T follicular helper cell (primary cell): ENCODE results near the gene SIX1.

Experiments used
- DNase-seq: peaks from one replicate; pipeline ENCODE4 v3.0.0-alpha.2; 2020; ENCODE audit warnings: low read depth

The SIX1 gene

DNA sequence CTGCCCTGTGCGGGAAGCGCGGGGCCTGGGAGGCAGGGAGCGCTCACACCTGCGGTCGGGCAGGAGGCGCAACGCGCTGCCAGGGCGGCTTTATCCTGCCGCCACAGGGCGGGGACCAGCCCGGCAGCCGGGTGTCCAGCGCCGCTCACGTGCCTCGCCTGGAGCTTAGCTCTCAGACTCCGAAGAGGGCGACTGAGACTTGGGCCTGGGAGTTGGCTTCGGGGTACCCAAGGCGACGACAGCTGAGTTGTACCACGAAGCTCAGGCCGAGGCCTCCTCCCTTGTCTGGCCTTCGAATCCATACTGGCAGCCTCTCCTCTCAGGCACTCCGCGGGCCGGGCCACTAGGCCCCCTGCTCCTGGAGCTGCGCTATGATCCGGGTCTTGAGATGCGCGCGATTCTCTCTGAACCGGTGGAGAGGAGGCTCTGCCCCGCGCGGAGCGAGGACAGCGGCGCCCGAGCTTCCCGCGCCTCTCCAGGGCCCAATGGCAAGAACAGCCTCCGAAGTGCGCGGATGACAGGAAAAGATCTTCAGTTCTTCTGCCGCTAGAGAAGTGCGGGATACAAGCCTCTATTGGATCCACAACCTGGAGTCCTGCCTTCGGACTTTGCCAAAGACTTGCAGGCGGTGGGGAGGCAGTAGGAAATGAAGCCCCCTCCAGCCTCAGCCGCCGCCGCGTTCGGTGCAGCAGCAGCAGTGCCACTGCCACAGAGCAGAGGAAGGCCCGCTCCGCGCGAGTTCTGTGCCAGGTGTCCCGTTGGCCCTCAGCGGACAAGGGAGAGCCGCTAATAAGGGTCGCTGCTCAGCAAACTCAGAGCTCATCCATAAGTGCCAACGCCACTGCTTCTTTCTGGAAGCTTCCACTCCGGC, 6.8 kb downstream of the SIX1 start:
- DNase-seq = no peak

DNA sequence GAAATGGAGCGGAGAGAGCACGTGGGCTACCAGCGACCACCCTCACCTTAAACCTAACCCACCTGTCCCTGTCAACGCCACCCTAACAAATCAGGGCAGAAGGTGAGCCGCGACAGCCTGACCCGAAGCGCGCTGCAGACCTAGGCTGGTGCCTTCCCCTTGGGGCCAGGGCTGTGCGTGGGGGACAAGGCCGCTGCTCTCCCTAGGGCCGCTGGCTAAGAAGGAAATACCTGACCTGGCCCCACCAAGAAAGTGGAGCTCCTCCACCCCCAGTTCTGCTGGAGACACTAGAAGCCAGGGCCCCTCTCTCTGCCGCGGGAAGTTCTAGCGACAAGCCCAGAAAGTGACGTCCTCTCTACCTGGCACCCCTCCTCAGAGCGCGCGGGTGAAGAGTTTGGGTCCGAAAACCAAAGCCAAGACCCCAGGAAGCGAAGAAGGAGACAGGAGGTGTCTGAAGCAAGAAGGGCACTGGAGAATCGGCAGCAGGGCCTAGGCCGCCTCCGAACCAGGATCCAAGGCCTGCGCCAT, 7.5 kb downstream of the SIX1 start:
- no peak for DNase-seq

DNA sequence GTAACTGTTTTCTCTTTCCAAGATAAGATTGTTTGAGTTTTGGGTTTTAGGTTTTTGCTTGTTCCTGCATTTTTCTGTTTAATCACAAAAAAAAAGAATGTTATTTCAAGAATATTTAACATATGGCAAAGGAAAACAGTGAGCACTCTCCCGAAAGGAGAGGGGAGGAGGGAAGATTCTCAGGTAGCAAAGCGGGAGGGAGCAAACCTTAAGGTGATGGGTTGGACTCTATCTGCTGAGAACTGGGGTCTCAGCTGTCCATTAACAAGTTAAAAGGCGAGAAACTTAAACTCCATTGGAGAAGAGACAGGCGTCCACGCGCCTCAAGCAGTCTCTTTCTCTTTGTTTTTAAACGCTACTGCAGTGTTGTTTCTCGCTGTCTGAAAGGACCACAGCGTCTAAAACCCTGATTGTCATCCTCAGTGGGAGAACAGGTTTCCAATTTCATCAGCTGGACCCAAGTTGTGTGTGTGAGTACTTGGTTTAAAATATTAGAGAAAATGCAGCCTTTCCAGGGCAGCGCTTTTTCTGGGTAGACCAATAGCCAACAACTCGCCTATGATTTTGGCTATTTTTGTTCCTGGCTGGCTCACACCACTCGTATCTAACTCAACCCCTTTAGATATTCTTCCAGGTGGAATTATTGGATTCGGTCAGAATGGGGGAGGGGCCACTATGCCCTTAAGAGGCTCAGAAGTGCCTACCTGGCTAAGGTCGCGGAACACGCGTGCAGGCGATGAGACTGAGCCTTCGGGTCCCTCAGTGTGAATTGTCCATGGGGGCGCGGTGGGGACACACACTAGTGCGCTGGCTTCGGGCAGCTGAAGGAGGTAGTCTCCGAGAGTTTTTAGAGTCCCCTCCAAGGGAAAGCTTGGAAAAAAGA, 8.2 kb downstream of the SIX1 start:
- DNase-seq = no peak

DNA sequence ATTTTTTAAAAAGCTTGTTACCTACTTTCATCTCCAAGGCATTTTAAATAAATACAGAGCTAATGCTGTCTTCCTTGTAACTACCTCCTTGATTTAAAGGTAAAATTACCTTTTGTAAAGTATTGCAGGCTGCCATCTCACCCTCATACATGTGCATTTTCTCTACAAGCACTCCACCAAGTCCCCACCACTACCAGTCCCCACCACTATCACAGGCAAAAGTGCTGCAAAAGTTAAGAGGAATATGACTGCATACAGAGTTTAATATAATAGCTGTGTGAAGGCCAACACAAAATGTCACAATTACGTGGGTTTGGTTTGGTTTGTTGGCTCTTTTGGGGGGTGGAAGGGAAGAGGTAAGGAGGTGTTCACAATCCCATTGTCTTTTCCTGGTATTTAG, 9.6 kb downstream of the SIX1 start:
- DNase-seq = no peak

DNA sequence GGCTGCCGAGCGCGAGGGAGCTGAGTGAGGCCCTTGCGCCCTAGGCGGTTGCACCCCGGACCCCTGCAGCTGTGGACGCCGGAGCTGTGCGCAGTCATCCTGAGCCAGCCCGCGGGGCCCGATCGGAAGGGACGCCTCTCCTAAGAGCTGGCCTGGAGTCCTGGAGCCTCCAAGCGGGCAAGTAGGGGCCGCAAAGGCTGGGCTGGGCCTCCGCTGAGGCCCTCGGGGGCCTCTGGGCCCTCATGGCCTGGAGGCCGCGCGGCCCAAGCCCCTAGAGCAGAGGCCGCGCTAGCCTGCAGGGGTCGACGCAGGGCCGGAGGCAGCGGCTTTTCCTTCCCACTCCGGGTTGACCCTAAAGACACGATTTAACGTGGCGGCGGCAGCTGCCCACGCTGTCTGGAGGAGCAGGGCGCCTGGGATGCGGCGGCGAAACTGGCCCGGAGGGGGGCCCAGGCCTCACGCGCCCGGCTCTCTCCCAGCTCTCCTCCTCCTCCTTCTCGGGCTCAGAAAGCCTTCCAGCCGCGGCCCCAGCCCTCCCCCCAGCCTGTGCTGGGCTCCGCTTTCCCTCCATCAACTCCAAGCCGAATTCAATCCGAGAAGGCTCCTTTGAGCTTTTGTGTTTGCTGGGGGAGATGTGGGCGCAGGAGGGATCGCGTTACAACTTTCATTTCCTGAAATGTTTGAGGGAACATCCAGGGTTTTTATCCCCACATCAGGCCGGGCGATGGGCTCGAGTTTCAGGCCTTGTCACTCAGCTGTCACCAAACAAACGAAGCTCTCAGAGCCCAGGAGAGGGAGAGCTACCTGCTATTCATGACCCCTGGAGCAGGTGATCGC, 11.6 kb downstream of the SIX1 start:
- no peak for DNase-seq

DNA sequence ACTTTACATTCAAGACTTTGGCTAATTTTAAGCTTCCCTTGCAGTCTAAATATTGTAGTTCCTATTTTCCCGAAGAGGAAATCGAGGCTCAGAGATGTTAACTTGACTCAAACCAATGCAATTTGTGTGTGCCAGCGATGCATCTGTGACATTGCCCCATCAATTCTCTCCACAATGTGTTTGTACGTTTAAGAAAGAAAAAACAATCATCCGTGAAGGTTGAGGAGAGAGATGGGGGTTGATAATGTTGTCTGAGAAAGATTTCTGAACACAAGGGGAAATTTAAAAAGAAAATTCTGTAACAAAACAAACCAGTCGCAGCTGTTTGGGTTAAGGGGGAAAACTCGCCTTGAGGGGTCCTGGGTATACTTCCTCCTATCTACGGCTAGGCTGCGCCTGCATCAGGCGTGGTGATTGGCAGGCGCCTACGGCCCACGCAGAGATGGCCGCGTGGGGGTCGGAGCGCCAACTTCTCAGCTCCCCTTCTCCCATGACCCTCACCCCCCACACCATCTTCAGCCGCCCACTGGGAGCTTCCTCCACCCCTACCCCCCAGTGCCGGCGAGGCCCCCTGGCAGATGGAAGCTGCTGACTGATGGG, 12.3 kb downstream of the SIX1 start:
- no peak for DNase-seq

DNA sequence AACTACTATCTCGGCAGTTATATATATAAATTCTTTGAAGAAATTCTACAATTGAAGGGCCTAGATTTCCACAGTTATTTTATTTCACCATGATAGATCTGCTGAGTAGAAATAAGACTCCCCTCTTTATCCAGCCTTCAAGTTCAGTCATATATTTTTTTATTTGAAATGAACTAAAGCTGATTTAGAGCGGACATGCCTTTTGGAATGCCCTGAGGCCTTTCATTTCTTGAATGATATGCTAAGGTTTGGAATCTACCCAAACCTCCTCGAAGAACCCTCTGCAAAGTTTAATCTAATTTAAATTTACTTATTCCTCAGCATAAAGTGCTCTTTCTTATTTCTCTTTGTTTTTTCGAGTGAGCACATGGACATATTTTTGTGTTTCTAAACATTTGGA, 15.1 kb downstream of the SIX1 start:
- no peak for DNase-seq

DNA sequence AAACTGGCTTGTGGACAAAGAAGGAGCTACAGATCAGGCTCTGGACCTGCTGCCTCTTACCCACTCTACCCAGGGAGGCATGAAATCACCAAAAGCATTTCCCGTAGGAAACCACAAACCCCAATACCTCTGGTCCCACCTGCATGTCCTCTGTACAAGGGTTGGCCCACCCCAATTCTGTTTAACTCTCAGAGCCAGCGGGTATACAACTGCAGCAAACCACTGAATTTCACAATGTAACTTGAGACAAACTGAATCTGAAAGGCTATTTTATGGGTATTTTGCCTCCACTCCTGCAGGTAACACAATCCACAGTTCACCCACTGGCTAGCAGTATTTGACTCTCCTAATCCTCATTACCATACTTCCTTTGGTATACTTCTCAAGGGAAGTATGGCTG, 16.5 kb downstream of the SIX1 start:
- no peak for DNase-seq

DNA sequence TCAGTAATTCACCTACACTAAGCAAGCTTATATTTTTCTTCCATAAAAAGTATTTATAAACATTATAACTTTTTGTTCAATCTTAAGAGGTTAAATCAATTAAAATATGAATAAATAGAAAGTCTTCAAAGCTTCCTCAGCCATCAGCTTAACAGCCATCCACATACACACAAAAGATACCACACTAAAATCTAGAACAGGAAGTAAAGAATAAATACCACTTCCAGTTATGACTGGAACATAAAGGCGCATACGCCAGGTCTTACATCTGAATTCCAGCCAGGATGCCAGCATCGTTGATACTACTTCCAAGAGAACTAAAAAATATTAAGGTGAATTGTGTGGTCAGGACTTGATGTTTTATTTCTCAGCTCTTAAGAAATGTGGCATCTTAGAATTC, 17.0 kb downstream of the SIX1 start:
- DNase-seq = no peak

DNA sequence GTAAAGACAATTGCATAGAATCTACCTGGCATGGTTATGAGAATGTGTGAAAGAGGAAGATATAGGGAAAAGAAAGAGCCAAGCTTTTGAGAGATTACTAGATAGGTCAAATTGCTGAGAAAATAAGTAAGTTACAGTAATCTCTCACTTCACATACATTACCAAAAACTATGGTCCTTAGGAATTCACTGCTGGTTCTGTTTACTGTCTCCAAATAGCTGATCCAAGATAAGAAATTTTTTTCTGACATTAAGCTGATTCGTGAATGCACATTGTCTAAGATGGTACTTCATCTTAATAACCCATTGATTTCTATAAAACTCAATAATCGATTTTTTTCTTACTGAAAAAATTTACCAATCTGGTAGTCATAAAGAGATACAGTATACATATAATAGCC, 17.4 kb downstream of the SIX1 start:
- no peak for DNase-seq

DNA sequence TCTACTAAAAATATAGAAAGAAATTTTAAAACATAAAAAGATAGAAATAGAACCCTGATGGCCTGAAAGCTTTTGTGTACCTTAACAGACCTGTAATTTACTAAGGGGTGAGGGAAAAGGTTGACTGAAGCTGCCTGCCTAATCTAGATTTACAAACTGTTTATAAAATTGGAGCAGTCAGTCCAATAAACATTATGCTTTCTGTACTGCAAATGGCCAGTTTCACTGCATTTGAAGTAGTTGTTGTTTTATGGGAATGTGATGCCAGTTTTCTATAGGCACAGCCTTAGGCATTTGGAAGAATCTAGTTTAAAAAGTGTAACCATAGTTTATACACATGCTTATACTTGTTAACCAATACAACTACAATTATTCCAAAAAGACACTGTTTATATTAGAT, 19.1 kb downstream of the SIX1 start:
- DNase-seq = no peak

DNA sequence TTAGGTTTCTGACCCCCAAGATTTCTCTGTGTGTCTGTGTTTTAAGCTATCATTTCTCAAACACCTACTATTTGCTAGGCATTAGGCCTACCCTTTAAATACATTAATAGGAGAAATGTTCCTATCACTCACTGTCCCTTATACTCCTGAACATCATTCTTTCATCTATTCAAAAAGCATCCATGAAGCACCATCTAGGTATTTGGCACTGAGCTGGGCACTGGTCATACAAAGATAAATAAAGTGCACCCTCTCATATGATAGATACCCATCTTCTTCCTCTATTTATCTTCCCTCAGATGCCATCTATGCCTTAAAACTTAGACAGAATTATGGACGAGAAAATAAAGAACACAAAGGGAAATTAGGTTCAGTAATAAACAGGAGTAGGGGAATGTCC, 20.4 kb downstream of the SIX1 start:
- DNase-seq = no peak

DNA sequence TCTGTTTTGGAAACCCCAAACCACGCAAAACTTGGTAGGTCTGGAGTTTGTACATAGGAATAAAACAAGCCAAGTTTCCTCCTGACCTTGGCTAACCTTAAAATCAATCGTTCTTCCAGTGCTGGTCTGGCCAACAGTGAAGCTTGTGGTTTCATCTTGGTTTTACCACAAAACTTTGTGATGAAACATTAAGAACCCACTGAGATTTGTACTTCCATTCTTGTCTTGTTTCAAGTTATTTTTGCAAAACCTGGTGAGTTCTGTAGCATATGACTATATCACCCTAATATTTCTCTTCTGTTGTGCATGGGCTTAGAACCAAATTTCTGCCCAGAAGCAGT, 26.4 kb downstream of the SIX1 start:
- DNase-seq = no peak

DNA sequence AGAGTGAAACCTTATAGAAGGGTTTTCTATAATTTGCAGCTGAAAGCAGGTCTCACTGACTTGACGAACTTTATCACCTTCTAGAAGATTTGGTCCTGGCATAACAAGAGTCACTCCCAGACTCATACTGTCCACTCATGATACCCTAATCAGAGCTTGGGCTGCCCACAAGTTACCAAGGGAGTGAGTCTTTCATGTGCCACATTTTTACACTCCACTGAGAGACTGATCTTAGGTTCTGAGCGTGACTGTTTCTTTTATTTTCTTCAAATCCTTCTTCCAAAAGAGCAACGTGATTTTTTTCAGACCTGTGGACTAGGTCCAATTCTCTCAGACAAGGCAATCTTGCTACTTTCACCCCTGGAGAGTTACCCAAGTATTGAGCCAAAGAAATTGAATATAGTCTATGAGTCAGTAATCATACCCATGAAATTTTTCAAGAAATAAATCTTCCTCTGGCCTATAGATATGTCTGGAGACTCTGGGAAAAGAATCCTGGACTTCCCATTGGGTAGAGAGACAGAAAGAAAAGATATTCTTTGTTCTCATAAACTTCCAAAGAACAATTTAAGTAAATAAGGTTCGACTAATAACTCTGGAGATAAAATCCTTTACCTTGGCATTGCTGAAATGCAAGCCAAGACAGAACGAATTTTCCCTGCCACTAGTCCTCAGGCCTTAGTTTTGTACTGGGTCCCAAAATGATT, 26.9 kb downstream of the SIX1 start:
- DNase-seq = no peak

DNA sequence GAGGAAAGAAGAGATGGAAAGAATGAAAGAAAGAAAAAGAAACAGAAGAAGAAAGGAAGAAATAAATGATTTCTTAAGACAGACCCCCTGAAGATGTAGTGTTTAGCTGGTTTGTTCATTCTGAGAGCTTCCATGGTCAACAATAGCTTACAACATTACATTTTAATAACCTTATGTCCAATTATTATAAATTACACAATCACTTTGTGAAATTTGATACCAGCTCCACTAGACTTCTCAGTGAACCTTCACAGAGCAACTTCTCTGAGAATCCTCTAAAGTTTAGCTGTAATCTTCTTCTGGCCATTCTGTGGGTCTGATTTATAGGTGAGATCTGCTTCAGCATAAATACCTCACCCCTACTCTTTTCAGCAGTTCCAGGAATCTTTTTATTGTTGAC, 27.9 kb downstream of the SIX1 start:
- DNase-seq = no peak

DNA sequence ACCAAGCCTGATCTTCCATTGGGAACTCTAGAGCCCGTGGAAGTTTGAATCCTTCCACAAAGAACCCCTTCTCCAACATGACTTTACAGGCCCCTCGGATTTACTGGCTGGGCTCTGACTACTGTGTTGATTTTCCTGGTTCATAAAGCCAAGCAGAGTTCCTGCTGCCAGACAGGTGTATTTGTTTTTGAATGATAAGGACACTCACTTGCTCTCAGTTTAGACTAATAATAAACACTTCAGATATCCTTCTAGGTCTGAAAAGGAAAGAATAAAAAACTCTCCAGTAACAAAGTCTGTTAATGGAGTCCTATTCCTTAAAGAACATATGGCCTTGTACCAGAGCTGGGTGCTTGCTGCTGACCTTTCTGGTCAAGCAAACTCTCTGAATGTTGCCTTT, 31.0 kb downstream of the SIX1 start:
- no peak for DNase-seq

DNA sequence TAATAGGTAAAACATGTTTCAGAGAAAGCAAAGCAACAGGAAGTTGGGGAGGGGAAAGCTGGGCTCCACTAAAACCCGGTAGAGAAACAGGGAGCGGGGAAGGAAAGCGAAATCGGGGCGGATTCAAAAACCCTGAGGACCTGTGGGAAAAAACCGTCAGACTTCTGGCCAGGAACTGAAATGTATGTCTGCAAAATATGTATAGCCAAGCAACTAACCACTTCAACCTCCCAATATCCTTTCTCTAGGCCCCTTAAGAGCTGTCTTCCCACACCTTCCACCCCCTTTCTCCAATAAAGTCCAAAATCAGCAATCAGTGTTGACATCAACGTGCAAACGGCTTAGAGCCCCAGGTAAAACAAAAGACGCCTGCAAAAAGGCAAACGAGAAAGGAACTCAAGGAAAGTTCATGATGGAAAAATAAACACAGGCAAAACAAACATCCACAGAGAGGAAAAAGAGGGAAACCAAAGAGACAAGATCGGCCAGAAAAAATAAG, 32.8 kb downstream of the SIX1 start:
- no peak for DNase-seq

DNA sequence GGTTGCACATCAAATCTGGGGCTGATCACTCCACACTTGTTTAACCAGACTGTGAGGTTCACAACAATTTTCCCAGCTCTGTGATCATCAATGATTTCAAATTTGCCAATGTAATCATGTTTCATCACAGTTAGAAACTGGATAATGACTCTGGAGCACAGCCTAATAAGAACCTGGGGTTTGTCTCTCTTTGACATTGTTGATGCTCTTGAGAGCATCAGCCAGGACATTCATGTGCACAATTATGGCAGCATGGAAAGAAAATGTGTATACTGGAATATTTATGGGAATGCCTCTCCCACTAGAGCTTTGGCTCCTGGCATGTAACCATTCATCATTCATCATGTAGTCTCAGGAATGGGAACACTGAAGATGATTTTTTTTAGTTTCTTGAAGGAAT, 47.0 kb downstream of the SIX1 start:
- no peak for DNase-seq

DNA sequence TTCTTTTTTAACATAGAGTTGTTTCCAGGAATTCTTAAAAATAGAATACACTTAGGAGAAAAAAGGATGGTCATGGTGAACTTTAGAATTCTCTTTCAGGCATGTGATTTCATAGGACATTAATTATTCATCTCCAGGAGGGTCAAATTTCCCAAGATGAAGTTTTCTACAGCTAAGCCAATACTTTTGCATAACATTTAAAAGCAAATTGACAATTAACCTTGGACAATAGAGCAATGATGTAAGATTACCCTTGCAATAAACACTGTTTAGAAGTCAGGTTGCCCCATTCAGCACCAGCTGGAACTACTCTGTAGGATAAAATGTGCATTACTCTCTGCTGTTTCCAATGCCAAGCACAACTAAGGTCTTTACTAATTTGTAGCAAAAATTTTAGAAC, 49.5 kb downstream of the SIX1 start:
- DNase-seq = no peak

DNA sequence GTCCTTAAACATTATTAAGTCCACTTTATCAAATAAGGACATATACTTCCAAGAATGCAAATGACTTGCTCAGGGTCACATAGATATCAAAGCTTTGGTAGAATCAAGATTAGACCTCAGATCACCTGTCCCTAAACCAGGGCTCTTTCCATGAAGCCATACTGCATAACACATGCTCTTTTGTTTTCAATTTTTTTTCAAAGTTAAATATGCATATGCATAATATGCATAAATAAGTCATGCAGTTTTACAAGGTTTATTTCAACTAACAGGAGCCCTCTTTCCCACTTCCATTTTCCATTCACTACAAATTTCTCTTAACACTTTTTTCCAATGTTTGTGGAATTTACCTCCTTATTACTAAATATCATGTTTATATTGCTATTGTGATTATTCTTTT, 53.1 kb downstream of the SIX1 start:
- DNase-seq = no peak

DNA sequence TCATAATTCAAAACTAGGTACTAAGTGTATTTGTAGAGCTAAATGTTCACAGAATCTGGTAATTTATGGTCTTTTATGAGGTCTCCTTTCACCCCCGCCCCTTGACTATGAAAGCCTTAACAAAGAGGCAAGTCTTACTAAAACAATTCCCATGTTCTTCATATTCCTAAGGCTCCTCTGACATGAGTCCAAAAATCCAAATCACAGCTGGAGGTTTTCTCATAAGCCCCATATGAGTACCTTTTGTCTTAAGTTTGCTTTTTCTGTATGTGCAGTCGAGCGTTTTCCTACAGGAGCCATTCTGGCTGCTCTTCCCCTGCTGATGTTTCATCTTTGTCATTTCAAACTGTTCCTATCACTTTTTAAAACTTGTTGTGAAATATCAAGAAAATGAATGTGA, 55.2 kb downstream of the SIX1 start:
- DNase-seq = no peak
